NCI-H2107 treated with DMSO at 0.1 percent for 48 hours (cell line): Measurements from ENCODE around the gene YBEY.
A peak's percentile ranks its signal among the peaks of the same experiment; 100 is the strongest.
"Not testable (repeated sequence)": the region's sequence is repeated elsewhere in the genome, so short reads cannot be mapped to it uniquely, and the experiment has no call there.

ENCODE experiments used
- DNase-seq: peaks from one replicate; lab custom pipeline; 2025; ENCODE audit not compliant: unreplicated experiment; lab: John Stamatoyannopoulos, UW

The YBEY gene, protein sequence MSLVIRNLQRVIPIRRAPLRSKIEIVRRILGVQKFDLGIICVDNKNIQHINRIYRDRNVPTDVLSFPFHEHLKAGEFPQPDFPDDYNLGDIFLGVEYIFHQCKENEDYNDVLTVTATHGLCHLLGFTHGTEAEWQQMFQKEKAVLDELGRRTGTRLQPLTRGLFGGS

GRCh38 chr21:46285761-46286647 lies at the start of gene YBEY:
TSS of gene YBEY (plus strand) at chr21:46286342. CDS start at chr21:46286914, 572 bp downstream.
- DNase-seq = peak; percentile 62

GRCh38 chr21:46237474-46237873 lies 48.7 kb upstream of the YBEY start:
- no peak for DNase-seq

GRCh38 chr21:46239817-46240325 lies 46.3 kb upstream of the YBEY start:
- no peak for DNase-seq

DNA sequence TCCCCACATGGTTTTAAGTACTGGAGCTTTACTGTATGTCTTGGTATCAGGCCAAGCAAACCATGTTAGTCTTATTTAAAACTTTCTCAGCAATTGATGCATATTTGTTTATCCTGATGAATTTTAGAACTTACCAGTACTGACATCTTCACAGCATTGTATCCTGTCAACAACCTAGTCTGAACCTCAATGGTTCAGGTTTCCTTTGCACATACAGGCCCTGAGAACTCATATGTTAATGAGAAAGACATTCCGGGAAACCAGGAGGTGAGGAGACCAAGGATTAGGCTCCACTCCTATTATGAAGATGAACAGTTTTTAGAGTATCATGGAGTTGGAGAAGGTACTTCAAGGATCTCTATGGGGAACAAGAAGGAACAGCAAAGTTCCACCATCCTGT lies 44.6 kb upstream of the YBEY start:
- not testable (repeated sequence) for DNase-seq

DNA sequence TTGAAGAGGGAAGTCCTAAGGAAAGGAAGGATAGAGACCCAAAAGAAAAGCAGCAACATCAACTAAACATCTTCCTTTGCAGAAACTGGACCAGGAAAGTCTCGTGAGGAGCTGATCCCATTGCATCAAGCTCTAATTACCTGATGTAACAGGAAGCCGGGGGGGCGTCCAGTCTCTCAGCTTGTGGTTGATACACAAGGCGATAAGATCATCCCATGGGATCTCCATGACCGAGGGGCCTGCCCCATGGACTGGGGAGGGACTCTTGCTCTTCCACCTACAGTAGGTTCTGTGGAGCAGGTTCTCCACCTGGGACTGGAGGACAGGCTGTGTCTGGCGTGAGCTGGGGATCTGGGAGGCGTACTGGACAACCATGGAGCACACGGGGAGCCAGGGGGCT lies 42.8 kb upstream of the YBEY start:
- DNase-seq = no peak

GRCh38 chr21:46243960-46244361 lies 42.2 kb upstream of the YBEY start:
- DNase-seq = no peak

DNA sequence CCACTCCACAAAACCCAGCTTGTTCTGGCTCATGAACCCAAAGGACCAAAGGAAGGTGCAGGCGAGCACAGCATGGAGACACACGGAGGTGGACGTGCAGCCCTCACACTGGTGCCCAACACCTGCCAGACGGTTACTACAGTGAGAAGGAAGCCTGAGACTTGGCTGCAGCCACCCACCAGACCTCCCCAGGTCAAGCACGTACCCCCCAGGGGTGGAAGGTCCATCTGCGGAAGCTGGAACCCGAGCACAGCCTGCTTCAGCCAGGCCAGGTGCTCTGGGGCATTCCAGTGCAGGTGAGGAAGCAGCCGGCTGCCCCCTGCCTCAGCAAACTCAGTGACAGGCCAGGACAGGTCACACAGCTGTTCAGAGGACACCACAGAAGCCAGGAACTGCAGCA lies 41.5 kb upstream of the YBEY start:
- no peak for DNase-seq

DNA sequence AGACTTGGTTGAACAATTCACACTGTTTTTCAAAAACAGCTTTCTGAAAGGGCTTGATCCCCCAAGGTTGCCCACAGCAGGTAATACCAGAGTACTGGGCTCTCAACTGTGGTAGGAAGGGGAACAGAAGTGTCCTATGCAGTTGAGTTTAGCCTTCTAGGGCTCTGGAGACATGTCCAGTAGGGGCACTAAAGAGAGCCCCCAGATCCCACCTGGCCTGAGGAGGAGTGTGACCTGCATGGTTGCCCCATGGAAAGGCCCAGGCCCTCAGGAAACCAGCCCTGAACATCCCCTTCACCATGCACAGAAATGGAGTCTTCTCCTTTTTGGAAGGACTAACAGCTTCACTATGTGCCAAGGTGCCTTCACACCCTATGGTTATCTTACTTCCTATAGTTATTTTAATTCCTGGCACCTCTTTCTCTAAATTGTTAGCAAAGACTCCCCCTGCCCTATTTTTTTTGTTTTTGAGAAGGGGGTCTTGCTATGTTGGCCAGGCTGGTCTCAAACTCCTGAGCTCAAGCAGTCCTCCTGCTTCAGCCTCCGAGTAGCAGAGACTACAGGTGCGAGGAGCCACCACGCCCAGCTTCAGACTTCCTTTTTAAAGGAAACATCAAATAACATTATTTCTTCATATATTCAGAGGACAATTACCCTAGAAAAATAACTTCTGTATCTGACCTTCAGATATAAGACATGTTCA lies 40.8 kb upstream of the YBEY start:
- DNase-seq = no peak

- no peak for DNase-seq
These were observed 39.8 kb upstream of the YBEY start for GRCh38 chr21:46246345-46246744.

- no peak for DNase-seq
These were observed 38.3 kb upstream of the YBEY start for GRCh38 chr21:46247699-46248421.

DNA sequence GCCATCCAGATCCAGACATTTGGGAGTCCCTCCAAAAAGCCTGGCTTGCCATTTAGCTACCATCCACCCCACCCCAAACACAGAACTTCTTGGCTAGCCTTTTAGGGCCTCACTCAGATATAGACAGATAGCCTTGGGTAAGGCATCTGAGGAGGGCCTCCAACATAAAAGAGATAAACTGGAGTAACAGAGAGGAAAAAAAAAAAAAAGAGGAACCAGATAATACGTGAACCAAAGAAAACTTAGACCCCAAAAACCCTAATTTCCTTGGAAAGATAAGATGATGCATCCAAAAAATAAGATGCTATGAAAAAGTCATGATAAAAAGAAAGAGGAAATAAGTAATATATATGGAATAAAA lies 37.7 kb upstream of the YBEY start:
- no peak for DNase-seq

GRCh38 chr21:46248827-46249226 lies 37.3 kb upstream of the YBEY start:
- DNase-seq = no peak

GRCh38 chr21:46250146-46250725 lies 35.9 kb upstream of the YBEY start:
- DNase-seq = no peak

DNA sequence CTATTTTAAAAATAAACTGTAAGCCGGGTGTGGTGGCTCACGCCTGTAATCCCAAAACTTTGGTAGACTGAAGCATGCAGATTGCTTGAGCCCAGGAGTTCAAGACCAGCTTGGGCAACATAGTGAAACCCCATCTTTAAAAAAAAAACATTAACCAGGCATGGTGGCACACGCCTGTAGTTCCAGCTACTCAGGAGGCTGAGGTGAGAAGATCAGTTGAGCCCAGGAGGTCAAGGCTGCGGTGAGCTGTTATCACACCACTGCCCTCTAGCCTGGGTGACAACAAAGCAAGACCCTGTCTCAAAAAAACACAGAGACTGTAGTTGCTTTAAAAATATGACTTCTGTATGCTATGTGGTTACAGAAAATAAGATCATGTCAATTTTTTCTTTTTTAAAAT lies 33.3 kb upstream of the YBEY start:
- DNase-seq = no peak

- no peak for DNase-seq
These were observed 32.5 kb upstream of the YBEY start for GRCh38 chr21:46253610-46254124.

- DNase-seq = peak; percentile 26
These were observed 31.8 kb upstream of the YBEY start for GRCh38 chr21:46254208-46254975.

GRCh38 chr21:46255166-46255565 lies 31.0 kb upstream of the YBEY start:
- DNase-seq = no peak

DNA sequence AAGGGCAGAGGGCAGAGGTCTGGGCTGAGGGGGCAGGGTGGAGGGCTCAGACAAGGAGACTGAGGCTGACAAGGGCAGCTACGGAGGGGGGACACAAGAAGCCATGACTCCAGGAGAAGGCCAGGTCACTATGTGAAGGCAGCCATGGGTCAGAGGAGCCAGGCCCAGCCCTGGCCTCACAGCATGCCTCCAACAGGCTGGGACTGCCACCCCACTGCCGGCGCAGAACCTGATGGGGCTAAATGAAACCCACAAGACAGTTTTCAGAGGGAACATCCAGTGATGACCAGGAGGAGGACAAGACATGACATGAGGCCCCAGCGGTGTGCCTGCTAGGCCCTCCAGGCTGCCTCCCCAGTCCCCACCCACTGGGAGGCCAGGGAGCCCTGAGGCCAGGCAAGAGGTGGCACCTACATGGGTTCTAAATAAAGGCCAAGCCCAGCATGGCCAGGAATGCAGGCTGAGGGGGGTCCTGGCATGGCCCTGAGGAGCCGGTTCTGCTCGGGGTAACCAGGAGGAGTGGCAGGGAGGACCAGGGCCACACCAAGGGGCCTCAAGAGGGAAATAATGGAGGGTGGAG lies 30.3 kb upstream of the YBEY start:
- no peak for DNase-seq

GRCh38 chr21:46256501-46256994 lies 29.6 kb upstream of the YBEY start:
- DNase-seq = no peak
